Stimulated activated CD4-positive, alpha-beta T cell treated with anti-CD3 and anti-CD28 coated beads, Interleukin-2, amount 100 ng/mL, for 24 hours (primary cell): ENCODE data around the gene ZFYVE26.
A peak's percentile ranks its signal among the peaks of the same experiment; 100 is the strongest.
"Not testable (repeated sequence)": the region's sequence is repeated elsewhere in the genome, so short reads cannot be mapped to it uniquely, and the experiment has no call there.

Experiments used
- DNase-seq, 2 donors: peaks; one replicate each; pipeline ENCODE4 v3.0.0-alpha.2; 2020

Gene ZFYVE26

GRCh38 chr14:67816326-67817002, at the start of gene ZFYVE26:
ZFYVE26 (minus strand) TSS chr14:67816590; CDS start chr14:67815963, 627 bp downstream.
- peak; percentile 86 to 91 for DNase-seq

GRCh38 chr14:67863223-67863622, 46.8 kb upstream of the ZFYVE26 start:
- DNase-seq, result no peak

GRCh38 chr14:67859169-67859749, 42.9 kb upstream of the ZFYVE26 start:
- no peak for DNase-seq

- no peak for DNase-seq
Measured at GRCh38 chr14:67857778-67858350, 41.5 kb upstream of the ZFYVE26 start.

DNA sequence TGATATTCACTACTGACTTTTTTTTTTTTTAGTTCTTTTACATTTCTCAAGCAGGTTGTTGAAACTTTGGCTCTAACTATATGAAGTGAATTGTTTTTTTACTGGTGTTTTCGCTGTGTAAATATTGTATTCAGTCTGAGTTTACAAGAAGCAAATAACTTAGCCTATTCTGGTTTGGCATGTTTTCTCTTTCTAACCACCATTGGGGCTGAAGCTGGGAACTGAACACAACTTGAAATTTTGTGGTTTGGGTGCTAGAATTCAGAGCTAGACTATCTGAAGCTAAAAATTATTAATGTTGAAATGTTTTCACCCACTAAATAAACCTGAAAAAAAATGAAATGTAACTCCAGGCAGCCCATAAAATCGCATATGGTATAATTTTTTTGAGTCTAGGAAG, 40.4 kb upstream of the ZFYVE26 start:
- no peak for DNase-seq

DNA sequence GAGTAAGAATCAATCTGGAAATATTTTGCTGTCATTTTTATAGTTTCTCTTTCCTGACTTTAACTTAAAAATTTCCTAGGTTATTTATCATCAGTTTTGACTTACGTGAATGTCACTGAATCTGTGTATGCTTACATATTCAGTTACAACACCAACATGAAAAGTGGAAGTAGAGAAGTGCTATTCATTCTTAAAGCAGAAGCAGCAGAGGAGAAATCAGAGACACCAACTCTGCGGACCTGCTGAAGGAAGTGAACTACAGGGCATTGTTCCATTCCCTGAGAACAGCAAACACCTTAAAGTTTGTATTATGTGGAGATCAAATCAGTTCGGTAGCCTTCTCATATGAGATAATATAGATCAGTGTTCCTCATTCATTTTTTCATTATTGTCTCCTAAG, 37.3 kb upstream of the ZFYVE26 start:
- DNase-seq, result no peak

GRCh38 chr14:67852926-67853604, 36.7 kb upstream of the ZFYVE26 start:
- no peak for DNase-seq

DNA sequence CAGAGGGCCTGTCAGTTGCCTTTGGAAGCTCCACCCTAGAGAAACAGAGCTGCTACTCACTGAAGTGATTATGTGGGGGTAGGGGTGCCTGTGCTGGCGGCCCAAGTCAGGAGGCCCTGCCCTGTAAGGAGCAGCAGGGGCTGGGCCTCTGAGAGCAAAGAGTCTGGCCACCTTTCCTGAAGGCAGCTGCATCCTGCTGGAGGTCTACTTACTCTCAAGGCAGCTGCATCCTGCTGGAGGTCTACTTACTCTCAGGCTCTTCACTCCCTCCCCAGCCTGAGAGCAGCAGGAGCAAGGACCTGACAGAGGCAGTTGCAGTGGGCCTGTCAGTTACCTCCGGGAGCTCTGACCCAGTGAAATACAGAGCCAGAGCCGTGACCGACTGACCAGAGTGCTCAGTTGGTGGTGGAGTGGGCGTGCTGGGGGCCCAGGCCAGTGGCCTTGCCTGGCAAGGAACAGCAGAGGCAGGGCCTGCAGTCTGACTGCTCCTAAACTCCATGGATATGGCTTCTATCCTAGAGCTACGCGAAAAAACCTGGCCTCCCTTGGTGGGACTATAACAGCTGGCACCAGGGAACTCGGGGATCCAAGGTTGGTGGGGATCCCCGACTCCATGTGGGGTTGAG, 35.5 kb upstream of the ZFYVE26 start:
- DNase-seq, result no peak

- no peak for DNase-seq
Measured at GRCh38 chr14:67850066-67850830, 33.9 kb upstream of the ZFYVE26 start.

- DNase-seq, result no peak
Measured at GRCh38 chr14:67846029-67846610, 29.7 kb upstream of the ZFYVE26 start.

GRCh38 chr14:67837011-67837624, 20.7 kb upstream of the ZFYVE26 start:
- peak; percentile 39 to 53 for DNase-seq

GRCh38 chr14:67835596-67835995, 19.2 kb upstream of the ZFYVE26 start:
- DNase-seq, result no peak

GRCh38 chr14:67833403-67833802, 17.0 kb upstream of the ZFYVE26 start:
- DNase-seq, result no peak

DNA sequence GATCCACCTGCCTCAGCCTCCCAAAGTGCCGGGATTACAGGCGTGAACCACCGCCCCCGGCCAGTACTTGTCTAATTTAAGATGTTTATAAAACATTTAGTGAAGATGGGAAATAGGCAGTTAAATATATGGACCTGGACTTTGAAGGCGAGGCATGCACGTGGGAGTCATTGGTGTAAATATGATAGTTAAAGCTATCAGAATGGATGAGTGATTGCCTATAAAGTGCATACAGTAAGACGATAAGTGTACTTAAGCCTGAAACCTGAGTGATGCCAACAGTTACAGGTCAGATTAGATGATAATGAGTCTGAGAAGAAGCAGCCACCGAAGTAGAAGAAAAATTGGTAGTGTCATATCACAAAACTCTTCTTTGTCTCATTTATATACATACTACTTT, 14.7 kb upstream of the ZFYVE26 start:
- DNase-seq, result no peak

DNA sequence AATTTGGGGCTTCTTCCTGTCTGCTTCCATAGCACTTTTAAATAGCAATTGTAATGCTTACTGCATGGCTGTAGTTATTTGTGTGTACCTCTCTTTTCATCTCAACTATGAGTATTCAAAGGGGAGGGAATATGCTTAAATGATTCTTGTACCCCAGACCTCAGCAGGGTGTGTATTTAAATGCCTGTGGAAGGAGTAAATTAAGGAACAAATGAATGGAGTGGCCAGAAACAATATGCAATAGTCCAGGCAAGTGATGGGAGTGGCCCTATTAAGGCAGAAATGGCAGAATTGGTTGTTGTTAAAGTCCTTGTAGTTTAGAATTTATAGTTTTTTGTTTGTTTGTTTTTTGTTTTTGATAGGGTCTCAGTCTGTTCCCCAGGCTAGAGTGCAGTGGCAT, 4.7 kb upstream of the ZFYVE26 start:
- DNase-seq, result no peak

DNA sequence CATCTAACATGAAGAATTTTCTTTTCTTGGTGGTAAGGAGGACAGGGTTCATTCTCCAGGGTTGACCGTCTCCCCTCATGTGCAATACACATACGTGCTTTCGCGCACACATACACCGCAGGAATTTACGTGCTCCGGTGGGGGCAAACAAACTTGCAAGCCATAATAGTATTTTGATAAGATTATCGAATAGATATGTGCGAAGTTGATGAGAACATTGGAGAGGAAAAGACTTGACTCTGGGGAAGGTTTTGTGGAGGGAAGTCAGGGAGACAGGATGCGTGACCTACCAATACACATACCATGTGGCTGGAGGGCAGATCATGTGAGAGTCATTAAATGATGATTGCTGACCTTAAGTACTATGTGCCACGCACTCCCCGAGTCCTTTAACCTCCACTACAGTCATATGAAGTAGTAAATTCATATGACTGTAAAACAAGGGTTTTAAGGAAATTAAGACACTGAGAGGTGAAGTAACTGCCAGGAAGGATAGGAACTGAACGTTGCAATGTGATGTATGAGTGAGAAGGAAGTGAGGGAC, 4.1 kb upstream of the ZFYVE26 start:
- DNase-seq, result peak in 1 of 2 donors; percentile 28

DNA sequence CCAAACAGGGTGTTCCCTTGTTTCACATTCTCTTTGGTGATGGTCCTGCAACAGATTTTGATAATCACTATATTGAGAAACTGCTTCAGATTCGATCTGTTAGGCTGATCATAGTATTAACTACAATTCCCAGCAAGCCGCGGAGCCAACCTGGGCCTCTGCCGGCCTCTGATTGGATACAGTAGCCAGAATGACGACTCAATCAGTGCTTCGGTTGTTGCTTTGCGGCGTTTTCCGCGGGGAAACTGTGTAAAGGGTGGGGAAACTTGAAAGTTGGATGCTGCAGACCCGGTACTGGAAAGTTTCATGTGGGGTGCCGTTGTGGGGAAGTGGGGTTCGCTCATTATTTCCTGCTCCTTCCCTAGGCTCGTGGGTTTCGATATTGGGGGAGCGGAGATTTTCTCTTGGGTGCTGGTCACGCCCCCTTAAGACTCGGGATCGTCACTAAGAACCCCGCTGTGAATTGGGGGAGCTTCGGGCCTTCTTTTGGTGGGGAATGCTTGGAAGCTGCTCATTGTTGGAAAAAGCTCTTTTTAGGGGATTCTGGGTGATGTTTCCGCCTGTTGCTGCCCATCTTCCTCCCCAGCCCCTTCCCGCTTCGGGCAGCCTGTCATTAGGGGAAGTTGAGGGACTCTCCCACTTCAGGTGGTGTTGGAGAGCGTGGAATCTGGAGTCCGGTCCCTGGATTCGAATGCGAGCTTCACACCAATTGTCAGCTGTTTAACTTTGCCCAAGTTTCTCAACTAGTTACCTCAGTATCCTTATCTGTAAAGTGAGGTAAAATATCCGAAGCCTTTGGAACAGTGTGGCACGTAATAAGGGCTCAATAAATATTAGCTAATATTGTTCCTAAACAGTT, 3.4 kb upstream of the ZFYVE26 start, which contains the start of gene RAD51B:
TSS of gene RAD51B (plus strand) at position 217 of the 859 bp plus-strand sequence.
- DNase-seq, result peak; percentile 86 to 87

- DNase-seq, result not testable (repeated sequence)
Measured at GRCh38 chr14:67818476-67818875, 2.1 kb upstream of the ZFYVE26 start.

DNA sequence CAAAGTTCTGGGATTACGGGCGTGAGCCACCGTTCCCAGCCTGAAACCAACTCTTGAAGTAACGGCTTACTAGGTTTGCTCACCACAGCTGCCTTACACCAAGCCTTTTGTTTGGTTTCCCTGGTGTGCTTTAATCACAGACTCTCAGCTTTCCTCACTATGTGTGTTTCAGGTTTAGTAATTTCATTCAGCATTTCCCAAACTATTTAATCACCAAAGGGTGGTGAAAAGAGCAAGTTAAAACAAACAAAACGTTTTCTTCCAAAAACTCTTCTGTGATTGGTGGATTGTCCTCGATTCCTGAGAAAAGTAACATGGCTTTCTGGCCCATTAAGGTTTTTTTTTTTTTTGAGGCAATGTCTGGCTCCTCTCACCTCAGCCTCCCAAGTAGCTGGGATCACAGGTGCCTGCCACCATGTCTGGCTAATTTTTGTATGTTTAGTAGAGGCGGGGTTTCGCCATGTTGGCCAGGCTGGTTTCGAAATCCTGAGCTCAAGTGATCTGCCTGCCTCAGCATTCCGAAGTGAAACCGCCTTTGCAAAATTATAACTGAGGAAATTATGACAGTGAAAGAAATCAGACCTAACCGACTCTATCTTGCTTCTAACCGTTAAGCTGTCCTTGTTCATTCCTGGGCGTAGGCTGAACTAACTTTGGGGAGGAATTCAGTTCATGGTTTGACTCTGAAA, 1.5 kb upstream of the ZFYVE26 start:
- no peak for DNase-seq
